Endothelial cell (in vitro differentiated cells): ENCODE data around the gene DIRAS3. TPM values are rescaled to one million over a fixed set of nuclear protein-coding genes. Genes with fewer than 3 reads are reported as not detected.
A peak's percentile ranks its signal among the peaks of the same experiment; 100 is the strongest.

Experiments
- DNase-seq: peaks from one replicate; pipeline ENCODE4 v3.0.0; 2021; ENCODE audit warnings: low spot score
- H3K27ac Mint-ChIP-seq: one replicate; pipeline ENCODE4 v1.8.0; 2021; ENCODE audit warnings: mixed read lengths, inconsistent platforms; ENCODE audit not compliant: unreplicated experiment
- H3K27me3 Mint-ChIP-seq: one replicate; pipeline ENCODE4 v1.8.0; 2021; ENCODE audit warnings: mild to moderate bottlenecking, moderate library complexity, mixed read lengths, inconsistent platforms; ENCODE audit not compliant: unreplicated experiment
- H3K36me3 Mint-ChIP-seq: one replicate; pipeline ENCODE4 v1.8.0; 2021; ENCODE audit warnings: mild to moderate bottlenecking, low read depth, mixed read lengths, inconsistent platforms; ENCODE audit not compliant: unreplicated experiment
- H3K4me1 Mint-ChIP-seq: one replicate; pipeline ENCODE4 v1.8.0; 2021; ENCODE audit warnings: mild to moderate bottlenecking, mixed read lengths, inconsistent platforms; ENCODE audit not compliant: unreplicated experiment
- H3K4me3 Mint-ChIP-seq: one replicate; pipeline ENCODE4 v1.8.0; 2021; ENCODE audit warnings: mild to moderate bottlenecking, mixed read lengths, inconsistent platforms; ENCODE audit not compliant: unreplicated experiment
- H3K9me3 Mint-ChIP-seq: one replicate; pipeline ENCODE4 v1.8.0; 2021; ENCODE audit warnings: mixed read lengths, inconsistent platforms; ENCODE audit not compliant: unreplicated experiment
- total RNA-seq: library from RNA; stranded (reverse); fragmentation: NEBNext Ultra II Directional; extraction: Animal tissue kit (Norgen Biotek cat#: 25700); gene quantifications from one replicate; pipeline ENCODE4 v1.2.1, GENCODE V29; 2021; ENCODE audit not compliant: unreplicated experiment
- TF ChIP-seq, protein P1 (sequence below): fragments of 200-600 bp; sonication (generic); IDR thresholded peaks from one replicate; pipeline ENCODE4 v1.5.0; 2021; ENCODE audit warnings: antibody characterized with exemption; ENCODE audit not compliant: unreplicated experiment

The DIRAS3 gene
- total RNA-seq, 1 donor from 2014 or later = 0.49 TPM

DNA sequence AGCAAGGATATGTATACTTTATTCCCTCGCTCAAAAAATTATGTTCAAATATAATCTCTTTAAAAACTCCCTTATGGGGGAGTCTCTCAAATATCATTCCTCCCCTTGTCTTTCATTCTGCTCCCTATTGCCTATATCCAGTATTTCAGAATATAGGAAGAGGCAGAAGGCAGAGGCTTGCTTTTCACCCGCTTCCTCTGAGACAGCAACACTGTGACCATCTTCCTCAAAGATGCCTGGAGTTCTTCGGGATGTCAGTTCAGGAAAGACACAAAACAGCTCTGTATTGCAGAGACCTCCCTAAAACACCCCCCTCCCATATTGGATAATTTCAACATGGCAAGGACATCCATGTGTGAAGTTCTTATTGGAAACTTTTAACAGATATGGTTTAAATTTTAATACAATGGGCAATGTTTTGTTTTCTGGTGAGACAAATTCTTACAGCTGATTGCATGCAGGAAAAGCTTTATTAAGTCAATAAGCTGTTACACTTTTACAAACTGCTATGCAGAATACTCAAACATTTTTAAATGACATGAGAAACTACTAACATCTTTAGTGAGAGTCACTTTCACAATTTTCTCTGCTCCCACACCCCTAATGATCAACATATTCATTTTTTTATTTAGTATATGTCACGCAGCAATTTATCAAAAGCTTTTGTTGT, 4.8 kb downstream of the DIRAS3 start:
- H3K27me3 Mint-ChIP-seq = peaks cover 3% of the 10 kb centered on the region
- no peak overlapping the region for H3K4me3 Mint-ChIP-seq
- H3K36me3 Mint-ChIP-seq = no peaks in the 10 kb centered on the region
- no peaks in the 10 kb centered on the region for H3K4me1 Mint-ChIP-seq
- no peaks in the 10 kb centered on the region for H3K9me3 Mint-ChIP-seq
- no peak for DNase-seq
- no peak overlapping the region for H3K27ac Mint-ChIP-seq
- TF ChIP-seq, protein P1, sequence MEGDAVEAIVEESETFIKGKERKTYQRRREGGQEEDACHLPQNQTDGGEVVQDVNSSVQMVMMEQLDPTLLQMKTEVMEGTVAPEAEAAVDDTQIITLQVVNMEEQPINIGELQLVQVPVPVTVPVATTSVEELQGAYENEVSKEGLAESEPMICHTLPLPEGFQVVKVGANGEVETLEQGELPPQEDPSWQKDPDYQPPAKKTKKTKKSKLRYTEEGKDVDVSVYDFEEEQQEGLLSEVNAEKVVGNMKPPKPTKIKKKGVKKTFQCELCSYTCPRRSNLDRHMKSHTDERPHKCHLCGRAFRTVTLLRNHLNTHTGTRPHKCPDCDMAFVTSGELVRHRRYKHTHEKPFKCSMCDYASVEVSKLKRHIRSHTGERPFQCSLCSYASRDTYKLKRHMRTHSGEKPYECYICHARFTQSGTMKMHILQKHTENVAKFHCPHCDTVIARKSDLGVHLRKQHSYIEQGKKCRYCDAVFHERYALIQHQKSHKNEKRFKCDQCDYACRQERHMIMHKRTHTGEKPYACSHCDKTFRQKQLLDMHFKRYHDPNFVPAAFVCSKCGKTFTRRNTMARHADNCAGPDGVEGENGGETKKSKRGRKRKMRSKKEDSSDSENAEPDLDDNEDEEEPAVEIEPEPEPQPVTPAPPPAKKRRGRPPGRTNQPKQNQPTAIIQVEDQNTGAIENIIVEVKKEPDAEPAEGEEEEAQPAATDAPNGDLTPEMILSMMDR = no peak

GRCh38 chr1:68043443-68044090, 6.9 kb downstream of the DIRAS3 start:
- Mint-ChIP-seq H3K4me1 (no peaks in the 10 kb centered on the region), H3K27ac (no peak overlapping the region), H3K27me3 (no peaks in the 10 kb centered on the region), H3K9me3 (no peaks in the 10 kb centered on the region), H3K4me3 (no peak overlapping the region), H3K36me3 (no peaks in the 10 kb centered on the region)
- DNase-seq = no peak
- TF ChIP-seq, protein P1 = no peak

- no peaks in the 10 kb centered on the region for H3K9me3 Mint-ChIP-seq
- DNase-seq = no peak
- no peaks in the 10 kb centered on the region for H3K27me3 Mint-ChIP-seq
- H3K36me3 Mint-ChIP-seq = no peaks in the 10 kb centered on the region
- TF ChIP-seq, protein P1 = no peak
- H3K27ac Mint-ChIP-seq = no peak overlapping the region
- no peaks in the 10 kb centered on the region for H3K4me1 Mint-ChIP-seq
- H3K4me3 Mint-ChIP-seq = no peak overlapping the region
These were observed 13.5 kb downstream of the DIRAS3 start for GRCh38 chr1:68036946-68037345.

DNA sequence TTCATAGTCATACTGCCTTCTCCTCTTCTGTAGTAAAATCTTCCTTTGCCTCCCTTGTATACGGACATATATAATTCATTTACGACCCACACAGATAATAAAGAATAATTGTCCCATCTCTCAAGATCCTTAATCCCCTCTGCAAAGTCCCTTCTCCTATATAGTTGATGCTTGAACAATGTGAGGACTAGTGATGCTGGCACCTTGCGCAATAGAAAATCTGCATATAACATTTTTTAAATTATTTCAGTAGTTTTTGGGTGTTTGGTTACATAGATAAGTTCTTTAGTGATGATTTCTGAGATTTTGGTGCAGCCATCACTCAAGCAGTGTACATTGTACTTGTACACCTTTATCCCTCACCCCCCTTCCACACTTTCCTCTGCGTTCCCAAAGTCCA, 21.0 kb downstream of the DIRAS3 start:
- H3K27ac Mint-ChIP-seq = no peak overlapping the region
- TF ChIP-seq, protein P1 = no peak
- no peak overlapping the region for H3K4me3 Mint-ChIP-seq
- H3K27me3 Mint-ChIP-seq = no peaks in the 10 kb centered on the region
- H3K36me3 Mint-ChIP-seq = no peaks in the 10 kb centered on the region
- no peak for DNase-seq
- H3K4me1 Mint-ChIP-seq = no peaks in the 10 kb centered on the region
- H3K9me3 Mint-ChIP-seq = no peaks in the 10 kb centered on the region

DNA sequence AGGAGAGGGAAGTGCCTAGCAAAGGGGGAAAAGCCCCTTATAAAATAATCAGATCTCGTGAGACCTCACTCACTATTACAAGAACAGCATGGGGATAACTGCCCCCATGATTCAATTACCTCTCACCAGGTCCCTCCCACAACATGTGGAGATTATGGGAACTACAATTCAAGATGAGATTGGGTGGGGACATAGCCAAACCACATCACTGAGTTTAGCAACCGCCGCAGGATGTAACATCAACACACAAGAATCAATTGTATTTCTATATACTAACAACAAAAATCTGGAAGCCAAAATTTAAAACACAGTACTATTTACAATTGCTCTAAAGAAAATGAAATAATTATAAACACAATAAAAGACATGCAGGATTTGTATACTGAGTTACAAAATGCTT, 21.9 kb downstream of the DIRAS3 start:
- TF ChIP-seq, protein P1 = peak; percentile 32
- Mint-ChIP-seq H3K27ac (no peak overlapping the region), H3K4me1 (no peaks in the 10 kb centered on the region), H3K36me3 (no peaks in the 10 kb centered on the region), H3K4me3 (no peak overlapping the region), H3K27me3 (no peaks in the 10 kb centered on the region), H3K9me3 (no peaks in the 10 kb centered on the region)
- DNase-seq = no peak
